C4-2B (cell line): ENCODE measurements around the gene NALCN.

Experiments
- CTCF ChIP-seq: fragments of 450-650 bp; conservative IDR thresholded peaks from 2 replicates; pipeline ENCODE4 v1.5.1; 2017; ENCODE audit warnings: mild to moderate bottlenecking
- ZFX ChIP-seq: fragments of 450-650 bp; IDR thresholded peaks from 2 replicates; pipeline ENCODE4 v1.6.1; 2017

GRCh38 chr13:101450749-101451130 is 34.4 kb upstream of the NALCN start:
- no peak for TF ChIP-seq CTCF
- no peak for TF ChIP-seq ZFX
